H9 (cell line): ENCODE results near the gene NUP214. TPM values are rescaled to one million over a fixed set of nuclear protein-coding genes. Genes with fewer than 3 reads are reported as not detected.
"Not testable (repeated sequence)": the region's sequence is repeated elsewhere in the genome, so short reads cannot be mapped to it uniquely, and the experiment has no call there.

Source experiments
- DNase-seq: peaks from one replicate; pipeline ENCODE4 v3.0.0-alpha.2; 2017
- H2AFZ ChIP-seq: one replicate; pipeline ENCODE4 v1.6.1; 2013; ENCODE audit warnings: mild to moderate bottlenecking, low read length, control low read depth, moderate library complexity
- H2AK5ac ChIP-seq: 2 replicates; pipeline ENCODE4 v1.6.1; 2013; ENCODE audit warnings: low read length, control low read depth, mixed read lengths; ENCODE audit not compliant: insufficient read length
- H2BK120ac ChIP-seq: one replicate; pipeline ENCODE4 v1.6.1; 2013; ENCODE audit warnings: low read depth, mild to moderate bottlenecking, low read length, control low read depth, inconsistent platforms; ENCODE audit not compliant: poor library complexity, severe bottlenecking
- H2BK12ac ChIP-seq: 2 replicates; pipeline ENCODE4 v1.6.1; 2013; ENCODE audit warnings: low read length, control low read depth, mixed read lengths, low read depth; ENCODE audit not compliant: insufficient read length
- H2BK15ac ChIP-seq: 2 replicates; pipeline ENCODE4 v1.6.1; 2013; ENCODE audit warnings: low read depth, low read length, control low read depth
- H2BK20ac ChIP-seq: one replicate; pipeline ENCODE4 v1.6.1; 2013; ENCODE audit warnings: low read depth, mild to moderate bottlenecking, low read length, control low read depth, inconsistent platforms; ENCODE audit not compliant: poor library complexity, severe bottlenecking
- H2BK5ac ChIP-seq: 2 replicates; pipeline ENCODE4 v1.6.1; 2013; ENCODE audit warnings: low read length, control low read depth, mixed read lengths; ENCODE audit not compliant: insufficient read length
- H3K14ac ChIP-seq: 2 replicates; pipeline ENCODE4 v1.6.1; 2013; ENCODE audit warnings: low read length, control low read depth; ENCODE audit not compliant: insufficient read depth
- H3K18ac ChIP-seq: 2 replicates; pipeline ENCODE4 v1.6.1; 2013; ENCODE audit warnings: low read depth, mild to moderate bottlenecking, mixed read lengths, low read length, control low read depth; ENCODE audit not compliant: insufficient read length
- H3K23ac ChIP-seq: 2 replicates; pipeline ENCODE4 v1.6.1; 2013; ENCODE audit warnings: low read length, control low read depth, mixed read lengths, low read depth; ENCODE audit not compliant: insufficient read length
- H3K23me2 ChIP-seq: 2 replicates; pipeline ENCODE4 v1.6.1; 2013; ENCODE audit warnings: low read depth, mild to moderate bottlenecking, mixed read lengths, low read length, control low read depth; ENCODE audit not compliant: insufficient read length, poor library complexity, severe bottlenecking
- H3K27ac ChIP-seq: 2 replicates; pipeline ENCODE4 v1.5.1; 2013; ENCODE audit warnings: low read length, control low read depth, mixed read lengths, low read depth; ENCODE audit not compliant: insufficient read length
- H3K27me3 ChIP-seq: 2 replicates; pipeline ENCODE4 v1.6.1; 2013; ENCODE audit warnings: low read length, control low read depth, inconsistent platforms; ENCODE audit not compliant: insufficient read depth
- H3K4ac ChIP-seq: 2 replicates; pipeline ENCODE4 v1.6.1; 2013; ENCODE audit warnings: low read depth, mild to moderate bottlenecking, control low read depth, inconsistent platforms, low read length, moderate library complexity
- H3K4me1 ChIP-seq: 2 replicates; pipeline ENCODE4 v1.6.1; 2013; ENCODE audit warnings: low read length, control low read depth, inconsistent platforms; ENCODE audit not compliant: insufficient read depth
- H3K4me2 ChIP-seq: 2 replicates; pipeline ENCODE4 v1.6.1; 2013; ENCODE audit warnings: low read length, control low read depth, mixed read lengths; ENCODE audit not compliant: insufficient read length, insufficient read depth
- H3K56ac ChIP-seq: 2 replicates; pipeline ENCODE4 v1.6.1; 2013; ENCODE audit warnings: low read depth, mild to moderate bottlenecking, mixed read lengths, low read length, control low read depth; ENCODE audit not compliant: insufficient read length
- H3K79me1 ChIP-seq: 2 replicates; pipeline ENCODE4 v1.6.1; 2013; ENCODE audit warnings: low read depth, mild to moderate bottlenecking, moderate library complexity, low read length, control low read depth, inconsistent platforms; ENCODE audit not compliant: insufficient read depth, poor library complexity, severe bottlenecking
- H3K79me2 ChIP-seq: 2 replicates; pipeline ENCODE4 v1.6.1; 2013; ENCODE audit warnings: low read length, control low read depth, inconsistent platforms; ENCODE audit not compliant: insufficient read depth
- H3K9ac ChIP-seq: 2 replicates; pipeline ENCODE4 v1.6.1; 2013; ENCODE audit warnings: low read length, control low read depth, mixed read lengths; ENCODE audit not compliant: insufficient read length; ENCODE audit errors: extremely low read depth
- H3K9me3 ChIP-seq: one replicate; pipeline ENCODE4 v1.6.1; 2013; ENCODE audit warnings: low read depth, low read length, inconsistent platforms; ENCODE audit not compliant: control insufficient read depth
- H3T11ph ChIP-seq: one replicate; pipeline ENCODE4 v1.6.1; 2013; ENCODE audit warnings: mild to moderate bottlenecking, low read length, control low read depth, inconsistent platforms
- H4K20me1 ChIP-seq: one replicate; pipeline ENCODE4 v1.6.1; 2013; ENCODE audit not compliant: control insufficient read depth, insufficient read length, insufficient read depth
- H4K5ac ChIP-seq: 2 replicates; pipeline ENCODE4 v1.6.1; 2013; ENCODE audit warnings: low read depth, mild to moderate bottlenecking, mixed read lengths, low read length, control low read depth; ENCODE audit not compliant: insufficient read length
- H4K8ac ChIP-seq: replicated peaks from 2 replicates; pipeline ENCODE4 v1.6.1; 2013; ENCODE audit warnings: low read length, control low read depth, mixed read lengths, low read depth; ENCODE audit not compliant: insufficient read length
- H4K91ac ChIP-seq: 2 replicates; pipeline ENCODE4 v1.6.1; 2013; ENCODE audit warnings: low read depth, mild to moderate bottlenecking, moderate library complexity, mixed read lengths, low read length, control low read depth; ENCODE audit not compliant: insufficient read length
- H3K27ac Mint-ChIP-seq, 3 experiments: 2 replicates in 2 of 3; 3 replicates in 1 of 3; pipeline ENCODE4 v1.8.0; 2020 to 2021; ENCODE audit warnings: mixed read lengths in 3 of 3, mild to moderate bottlenecking in 1 of 3, moderate library complexity in 1 of 3
- H3K27me3 Mint-ChIP-seq: 2 replicates; pipeline ENCODE4 v1.8.0; 2021; ENCODE audit warnings: low read depth, mild to moderate bottlenecking, moderate library complexity, mixed read lengths
- H3K36me3 Mint-ChIP-seq, 3 experiments: 2 replicates in 2 of 3; 3 replicates in 1 of 3; pipeline ENCODE4 v1.8.0; 2020 to 2021; ENCODE audit warnings: low read depth in 3 of 3, mixed read lengths in 3 of 3; ENCODE audit not compliant: insufficient read depth in 1 of 3
- H3K4me1 Mint-ChIP-seq, 2 experiments: 2 replicates each; pipeline ENCODE4 v1.8.0; 2020; ENCODE audit warnings: mixed read lengths in 2 of 2
- H3K4me3 Mint-ChIP-seq, 2 experiments: 2 replicates in 1 of 2; 3 replicates in 1 of 2; pipeline ENCODE4 v1.8.0; 2020 to 2021; ENCODE audit warnings: mild to moderate bottlenecking in 2 of 2, mixed read lengths in 2 of 2, moderate library complexity in 1 of 2
- H3K9me3 Mint-ChIP-seq, 2 experiments: 2 replicates in 1 of 2; 3 replicates in 1 of 2; pipeline ENCODE4 v1.8.0; 2020; ENCODE audit warnings: mild to moderate bottlenecking in 2 of 2, mixed read lengths in 2 of 2, moderate library complexity in 1 of 2
- CTCF ChIP-seq: fragments of 200-600 bp; sonication (generic); conservative IDR thresholded peaks from 3 replicates; pipeline ENCODE4 v1.8.0; 2021; ENCODE audit warnings: antibody characterized with exemption, mild to moderate bottlenecking
- whole genome bisulfite sequencing: extraction: QIAGEN DNeasy Blood & Tissue Kit; methylation state at CpG from one replicate; pipeline ENCODE4 v1.1.7; 2013; ENCODE audit warnings: missing lambda C conversion rate, low lambda C conversion rate, mixed read lengths; ENCODE audit not compliant: insufficient read length; ENCODE audit errors: extremely low coverage; 5-methylcytosine and 5-hydroxymethylcytosine counted together
- total RNA-seq: library from RNA; stranded (reverse); gene quantifications from 2 replicates; pipeline ENCODE4 v1.2.1, GENCODE V29; 2021

NUP214 gene
- total RNA-seq, 1 experiment from 2014 or later, result 53.8 TPM

GRCh38 chr9:131099102-131099606 lies 26.2 kb upstream of the NUP214 start:
- TF ChIP-seq CTCF, result no peak
- peak overlapping the region; percentile 35; the same call in 1 of the 2 replicates for H3K14ac ChIP-seq
- H2AK5ac ChIP-seq, result no peak overlapping the region
- no peak overlapping the region for H3K56ac ChIP-seq
- no peak overlapping the region for H2BK20ac ChIP-seq
- no peak overlapping the region for H3K9ac ChIP-seq
- H3K27ac ChIP-seq, result no peak overlapping the region
- H3K27me3 Mint-ChIP-seq, result peaks cover 18% of the 10 kb centered on the region
- peak overlapping the region in 1 of 2 experiments; percentile 68; a peak in 2 of 5 replicates for H3K4me3 Mint-ChIP-seq
- H3K4me1 Mint-ChIP-seq, result peaks cover 56 to 64% of the 10 kb centered on the region in 2 experiments
- peak overlapping the region; percentile 30 to 86 (median 75); a peak in 4 of 7 replicates for H3K27ac Mint-ChIP-seq
- H3K27me3 ChIP-seq, result no peaks in the 10 kb centered on the region
- no CpG with 5 or more reads among the region's 8 CpGs for WGBS
- no peak overlapping the region for H3K4ac ChIP-seq
- H4K20me1 ChIP-seq, result no peaks in the 10 kb centered on the region
- H4K91ac ChIP-seq, result no peak overlapping the region
- H4K5ac ChIP-seq, result no peak overlapping the region
- no peaks in the 10 kb centered on the region; a peak in 2 of 5 replicates for H3K9me3 Mint-ChIP-seq
- no peak overlapping the region for H2BK12ac ChIP-seq
- H2AFZ ChIP-seq, result no peak overlapping the region
- no peaks in the 10 kb centered on the region for H3K9me3 ChIP-seq
- no peak overlapping the region for H3K23ac ChIP-seq
- no peaks in the 10 kb centered on the region; the same call in 1 of the 2 replicates for H3K79me2 ChIP-seq
- H3K18ac ChIP-seq, result no peak overlapping the region
- no peak overlapping the region for H2BK5ac ChIP-seq
- H3K4me1 ChIP-seq, result peaks cover 20% of the 10 kb centered on the region; the same call in 1 of the 2 replicates
- peaks cover 10 to 37% (median 22%) of the 10 kb centered on the region in 3 experiments; a peak in 6 of 7 replicates for H3K36me3 Mint-ChIP-seq
- no peak overlapping the region for H3T11ph ChIP-seq
- H3K4me2 ChIP-seq, result no peak overlapping the region
- H2BK120ac ChIP-seq, result no peak overlapping the region
- H3K23me2 ChIP-seq, result peaks cover 3% of the 10 kb centered on the region
- no peak overlapping the region for H4K8ac ChIP-seq
- no peaks in the 10 kb centered on the region for H3K79me1 ChIP-seq
- no peak for DNase-seq
- H2BK15ac ChIP-seq, result no peak overlapping the region

GRCh38 chr9:131099845-131100244 lies 25.5 kb upstream of the NUP214 start:
- not testable (repeated sequence) for H3K56ac ChIP-seq, H3K23me2 ChIP-seq, H3K9me3 Mint-ChIP-seq, H3K9ac ChIP-seq, H3K4ac ChIP-seq, H3K27ac ChIP-seq, H4K20me1 ChIP-seq, H3K79me1 ChIP-seq, H4K5ac ChIP-seq, H3K14ac ChIP-seq, H2BK5ac ChIP-seq, H3K27me3 ChIP-seq, H4K8ac ChIP-seq, H3K4me2 ChIP-seq, DNase-seq, H2BK120ac ChIP-seq, H2BK15ac ChIP-seq, H3K9me3 ChIP-seq, H2AFZ ChIP-seq, H4K91ac ChIP-seq, H2BK12ac ChIP-seq, H2AK5ac ChIP-seq, H3K79me2 ChIP-seq, H3K23ac ChIP-seq, H3K18ac ChIP-seq, H3T11ph ChIP-seq, H2BK20ac ChIP-seq
- Mint-ChIP-seq H3K36me3 (peaks cover 10 to 42% (median 22%) of the 10 kb centered on the region in 3 experiments; a peak in 6 of 7 replicates), H3K27ac (peak overlapping the region in 2 of 3 experiments; percentile 79 to 87; a peak in 3 of 7 replicates), H3K4me3 (peak overlapping the region in 1 of 2 experiments; percentile 57; a peak in 1 of 5 replicates), H3K4me1 (peaks cover 55 to 67% of the 10 kb centered on the region in 2 experiments), H3K27me3 (peaks cover 12% of the 10 kb centered on the region)
- peaks cover 20% of the 10 kb centered on the region; the same call in 1 of the 2 replicates for H3K4me1 ChIP-seq
- no CpG with 5 or more reads among the region's 8 CpGs for WGBS
